CD4-positive, CD25-positive, alpha-beta regulatory T cell (primary cell): Measurements from ENCODE around the gene KCP. TPM values are rescaled to one million over a fixed set of nuclear protein-coding genes. Genes with fewer than 3 reads are reported as not detected.

Experiments
- ATAC-seq, 2 donors: fragments of 150-1000 bp; cut with Tn5 transposase; one replicate each; pipeline ENCODE4 v1.10.0; 2021; ENCODE audit warnings: low read depth in 2 of 2, moderate number of reproducible peaks in 2 of 2, moderate library complexity in 1 of 2
- DNase-seq, 3 donors: peaks; one replicate each; pipeline versions ENCODE4 v3.0.0 to v3.0.0-alpha.2; 2012 to 2022; ENCODE audit warnings: mixed read lengths in 1 of 3
- H3K27ac ChIP-seq: one replicate; pipeline ENCODE4 v1.7.0; 2013; ENCODE audit warnings: mild to moderate bottlenecking, low read length; ENCODE audit not compliant: insufficient read depth, poor library complexity, severe bottlenecking
- H3K27me3 ChIP-seq: one replicate; pipeline ENCODE4 v1.7.0; 2013; ENCODE audit warnings: low read length; ENCODE audit not compliant: control insufficient read depth, insufficient read depth
- H3K36me3 ChIP-seq: one replicate; pipeline ENCODE4 v1.7.0; 2013; ENCODE audit warnings: mild to moderate bottlenecking, low read length, moderate library complexity; ENCODE audit not compliant: control insufficient read depth, insufficient read depth
- H3K4me1 ChIP-seq: 2 replicates; pipeline ENCODE4 v1.7.0; 2013; ENCODE audit warnings: mild to moderate bottlenecking, low read length; ENCODE audit not compliant: insufficient read depth, control insufficient read depth, poor library complexity, severe bottlenecking
- H3K4me3 ChIP-seq: one replicate; pipeline ENCODE4 v1.7.0; 2013; ENCODE audit warnings: low read depth, mild to moderate bottlenecking, low read length, moderate library complexity
- H3K9me3 ChIP-seq, 2 experiments: 1 replicate in 1 of 2; 2 replicates in 1 of 2; pipeline ENCODE4 v1.7.0; 2013; ENCODE audit warnings: low read length in 2 of 2, mild to moderate bottlenecking in 1 of 2, moderate library complexity in 1 of 2; ENCODE audit not compliant: control insufficient read depth in 2 of 2
- H3K27ac Mint-ChIP-seq, 3 donors: one replicate each; pipeline ENCODE4 v1.8.0; 2020 to 2022; ENCODE audit warnings: mild to moderate bottlenecking in 3 of 3, mixed read lengths in 3 of 3, moderate library complexity in 2 of 3
- H3K27me3 Mint-ChIP-seq: one replicate; pipeline ENCODE4 v1.8.0; 2022; ENCODE audit warnings: mild to moderate bottlenecking, mixed read lengths
- H3K36me3 Mint-ChIP-seq: one replicate; pipeline ENCODE4 v1.8.0; 2020; ENCODE audit warnings: mixed read lengths
- H3K4me1 Mint-ChIP-seq, 4 donors: one replicate each; pipeline ENCODE4 v1.8.0; 2020 to 2022; ENCODE audit warnings: mixed read lengths in 4 of 4, mild to moderate bottlenecking in 1 of 4
- H3K4me3 Mint-ChIP-seq, 4 donors: one replicate each; pipeline ENCODE4 v1.8.0; 2020 to 2022; ENCODE audit warnings: mild to moderate bottlenecking in 4 of 4, mixed read lengths in 4 of 4, moderate library complexity in 3 of 4
- H3K9me3 Mint-ChIP-seq, 7 donors: one replicate each; pipeline ENCODE4 v1.8.0; 2020 to 2022; ENCODE audit warnings: mixed read lengths in 7 of 7, mild to moderate bottlenecking in 3 of 7, moderate library complexity in 2 of 7
- polyA plus RNA-seq, 4 donors: library from polyadenylated mRNA; unstranded; fragments of 300-500 nt; fragmentation: Illumina TruSeq; gene quantifications; one replicate each; pipeline ENCODE4 v1.2.3, GENCODE V29; 2021
- total RNA-seq: library from RNA; stranded (reverse); gene quantifications from one replicate; pipeline ENCODE4 v1.2.3, GENCODE V29; 2022

Gene KCP
- total and polyA plus RNA-seq, 5 donors from 2014 or later = 0.08 to 0.22 (median 0.08) TPM; not detected in 2

- Histone ChIP-seq H3K9me3 (no peaks in the 10 kb centered on the region), H3K4me3 (no peak overlapping the region), H3K27ac (no peak overlapping the region), H3K4me1 (no peaks in the 10 kb centered on the region), H3K27me3 (peaks cover 6% of the 10 kb centered on the region), H3K36me3 (no peaks in the 10 kb centered on the region)
- ATAC-seq = no peak
- Mint-ChIP-seq H3K36me3 (no peaks in the 10 kb centered on the region), H3K27me3 (peaks cover 53% of the 10 kb centered on the region), H3K4me1 (no peaks in the 10 kb centered on the region), H3K27ac (no peak overlapping the region), H3K4me3 (no peak overlapping the region), H3K9me3 (peaks cover 0 to 2% (median 0%) of the 10 kb centered on the region in 7 donors)
- no peak for DNase-seq
Measured at GRCh38 chr7:128921866-128922440, 11.4 kb upstream of the KCP start.

- Histone ChIP-seq H3K36me3 (no peaks in the 10 kb centered on the region), H3K4me1 (no peaks in the 10 kb centered on the region), H3K4me3 (no peak overlapping the region), H3K9me3 (no peaks in the 10 kb centered on the region), H3K27me3 (peaks cover 2% of the 10 kb centered on the region), H3K27ac (no peak overlapping the region)
- H3K27me3 Mint-ChIP-seq = peaks cover 55% of the 10 kb centered on the region
- H3K36me3 Mint-ChIP-seq = no peaks in the 10 kb centered on the region
- H3K4me1 Mint-ChIP-seq = no peaks in the 10 kb centered on the region
- DNase-seq = no peak
- no peak for ATAC-seq
- H3K4me3 Mint-ChIP-seq = no peak overlapping the region
- H3K27ac Mint-ChIP-seq = no peak overlapping the region
- H3K9me3 Mint-ChIP-seq = peaks cover 0 to 2% (median 0%) of the 10 kb centered on the region in 7 donors
Measured at GRCh38 chr7:128920913-128921582, 10.5 kb upstream of the KCP start.

GRCh38 chr7:128919881-128920799 lies 9.6 kb upstream of the KCP start:
- Histone ChIP-seq H3K4me1 (peaks cover 4% of the 10 kb centered on the region), H3K36me3 (no peaks in the 10 kb centered on the region), H3K27ac (no peak overlapping the region), H3K4me3 (no peak overlapping the region), H3K9me3 (no peaks in the 10 kb centered on the region), H3K27me3 (peaks cover 2% of the 10 kb centered on the region)
- Mint-ChIP-seq H3K4me3 (no peak overlapping the region), H3K9me3 (peaks cover 0 to 2% (median 0%) of the 10 kb centered on the region in 7 donors), H3K27ac (no peak overlapping the region), H3K27me3 (peaks cover 61% of the 10 kb centered on the region), H3K36me3 (no peaks in the 10 kb centered on the region), H3K4me1 (peaks cover 3 to 5% (median 5%) of the 10 kb centered on the region in 4 donors)
- ATAC-seq = no peak
- DNase-seq = no peak

- Mint-ChIP-seq H3K27ac (no peak overlapping the region), H3K4me3 (no peak overlapping the region), H3K4me1 (peaks cover 3 to 11% (median 5%) of the 10 kb centered on the region in 4 donors), H3K27me3 (peaks cover 59% of the 10 kb centered on the region), H3K36me3 (no peaks in the 10 kb centered on the region), H3K9me3 (peaks cover 0 to 2% (median 0%) of the 10 kb centered on the region in 7 donors)
- no peak overlapping the region for H3K27ac ChIP-seq
- DNase-seq (no peak), ATAC-seq (no peak)
- peaks cover 7% of the 10 kb centered on the region for H3K4me1 ChIP-seq
- no peaks in the 10 kb centered on the region for H3K27me3 ChIP-seq
- H3K9me3 ChIP-seq = no peaks in the 10 kb centered on the region
- no peaks in the 10 kb centered on the region for H3K36me3 ChIP-seq
- H3K4me3 ChIP-seq = no peak overlapping the region
Measured at GRCh38 chr7:128919241-128919640, 8.7 kb upstream of the KCP start.

GRCh38 chr7:128918016-128918665 lies 7.6 kb upstream of the KCP start:
- H3K9me3 Mint-ChIP-seq = peaks cover 0 to 2% (median 0%) of the 10 kb centered on the region in 7 donors
- no peak for ATAC-seq
- DNase-seq = no peak

GRCh38 chr7:128917122-128917521 lies 6.6 kb upstream of the KCP start:
- ATAC-seq = no peak
- Mint-ChIP-seq H3K36me3 (no peaks in the 10 kb centered on the region), H3K9me3 (peaks cover 0 to 2% (median 0%) of the 10 kb centered on the region in 7 donors), H3K4me1 (peaks cover 3 to 13% (median 5%) of the 10 kb centered on the region in 4 donors), H3K27ac (no peak overlapping the region), H3K27me3 (peaks cover 63% of the 10 kb centered on the region), H3K4me3 (no peak overlapping the region)
- Histone ChIP-seq H3K27ac (no peak overlapping the region), H3K36me3 (no peaks in the 10 kb centered on the region), H3K9me3 (no peaks in the 10 kb centered on the region), H3K27me3 (no peaks in the 10 kb centered on the region), H3K4me3 (no peak overlapping the region), H3K4me1 (peaks cover 7% of the 10 kb centered on the region)
- no peak for DNase-seq

More at GRCh38 chr7:128918016-128918665, 7.6 kb upstream of the KCP start:
- H3K9me3 ChIP-seq = no peaks in the 10 kb centered on the region
- H3K4me1 ChIP-seq = peaks cover 7% of the 10 kb centered on the region
- no peaks in the 10 kb centered on the region for H3K27me3 ChIP-seq
- no peak overlapping the region for H3K4me3 Mint-ChIP-seq
- H3K36me3 Mint-ChIP-seq = no peaks in the 10 kb centered on the region
- no peak overlapping the region for H3K4me3 ChIP-seq
- H3K27ac Mint-ChIP-seq = no peak overlapping the region
- H3K27me3 Mint-ChIP-seq = peaks cover 59% of the 10 kb centered on the region
- peaks cover 3 to 13% (median 5%) of the 10 kb centered on the region in 4 donors for H3K4me1 Mint-ChIP-seq
- no peak overlapping the region for H3K27ac ChIP-seq
- no peaks in the 10 kb centered on the region for H3K36me3 ChIP-seq

GRCh38 chr7:128916643-128916915 lies 6.1 kb upstream of the KCP start:
- DNase-seq (no peak), ATAC-seq (no peak)
- peaks cover 63% of the 10 kb centered on the region for H3K27me3 Mint-ChIP-seq
- H3K4me3 ChIP-seq = no peak overlapping the region
- H3K4me1 Mint-ChIP-seq = peaks cover 3 to 13% (median 5%) of the 10 kb centered on the region in 4 donors
- H3K36me3 ChIP-seq = no peaks in the 10 kb centered on the region
- H3K9me3 Mint-ChIP-seq = peaks cover 0 to 2% (median 0%) of the 10 kb centered on the region in 7 donors
- no peaks in the 10 kb centered on the region for H3K9me3 ChIP-seq
- H3K27ac Mint-ChIP-seq = no peak overlapping the region
- no peaks in the 10 kb centered on the region for H3K27me3 ChIP-seq
- peak overlapping the region in 1 of 4 donors; percentile 60 for H3K4me3 Mint-ChIP-seq
- H3K4me1 ChIP-seq = peaks cover 7% of the 10 kb centered on the region
- H3K27ac ChIP-seq = no peak overlapping the region
- no peaks in the 10 kb centered on the region for H3K36me3 Mint-ChIP-seq
